Eye (tissue), 1 donor: Measurements from ENCODE around the gene MATN1.
A peak's percentile ranks its signal among the peaks of the same experiment; 100 is the strongest.

Source experiments
- DNase-seq: peaks from one replicate; pipeline ENCODE4 v3.0.0-alpha.2; 2015

The MATN1 gene

DNA sequence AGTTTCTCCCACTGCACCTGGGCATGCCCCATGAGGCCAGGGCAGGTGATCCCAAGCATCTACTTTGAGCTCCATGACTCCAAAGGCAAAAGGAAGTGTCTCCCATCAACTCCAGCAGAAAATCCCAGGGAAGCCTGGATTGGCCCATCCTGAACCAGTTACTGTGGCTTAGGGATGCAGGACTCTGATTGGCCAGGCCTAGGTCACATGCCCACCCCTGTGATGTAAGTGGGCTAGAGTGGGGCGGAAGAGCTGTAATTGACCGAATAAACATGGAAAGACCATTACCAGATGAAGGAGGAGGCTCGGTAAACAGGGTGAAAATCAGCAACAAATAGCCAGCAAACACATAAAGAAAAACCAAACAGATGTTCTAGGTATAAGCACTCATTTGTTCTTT, 45.2 kb downstream of the MATN1 start:
- DNase-seq: no peak

DNA sequence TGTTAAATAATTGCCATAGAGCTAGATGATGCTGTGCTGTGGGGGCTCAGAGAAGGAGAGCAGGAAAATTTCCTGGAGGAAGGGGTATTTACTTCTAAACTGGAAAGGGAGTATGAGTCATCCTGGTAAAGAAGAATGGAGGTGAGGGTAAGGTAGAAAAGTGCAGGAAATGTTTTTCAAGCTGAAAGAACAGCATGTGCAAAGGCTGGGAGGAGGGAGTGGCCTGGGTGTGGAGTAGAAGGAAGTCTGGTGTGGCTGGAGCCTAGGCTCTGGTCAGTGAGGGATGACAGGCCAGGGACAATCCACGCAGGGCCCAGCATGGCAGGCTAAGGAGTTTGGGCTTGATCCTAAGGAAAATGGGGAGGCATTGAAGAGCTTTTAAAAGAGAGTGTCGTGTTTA, 45.9 kb downstream of the MATN1 start:
- no peak for DNase-seq

DNA sequence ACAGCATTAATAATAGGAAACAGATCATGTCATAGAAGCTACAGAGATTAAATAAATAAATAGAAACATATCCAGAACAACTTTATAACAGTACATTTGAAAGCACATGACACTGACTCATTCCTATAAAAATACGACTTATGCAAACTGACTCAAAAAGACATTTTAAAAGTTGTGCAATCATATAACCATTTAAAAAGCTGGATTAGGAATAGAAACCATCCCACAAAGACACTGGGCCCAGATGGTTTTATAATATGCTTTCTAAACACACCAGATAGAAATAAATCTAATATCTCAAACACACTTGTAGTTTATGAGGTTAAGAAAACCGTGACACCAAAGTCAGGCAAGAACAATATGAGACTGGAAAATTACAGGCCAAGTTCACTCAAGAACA, 47.6 kb downstream of the MATN1 start:
- no peak for DNase-seq

DNA sequence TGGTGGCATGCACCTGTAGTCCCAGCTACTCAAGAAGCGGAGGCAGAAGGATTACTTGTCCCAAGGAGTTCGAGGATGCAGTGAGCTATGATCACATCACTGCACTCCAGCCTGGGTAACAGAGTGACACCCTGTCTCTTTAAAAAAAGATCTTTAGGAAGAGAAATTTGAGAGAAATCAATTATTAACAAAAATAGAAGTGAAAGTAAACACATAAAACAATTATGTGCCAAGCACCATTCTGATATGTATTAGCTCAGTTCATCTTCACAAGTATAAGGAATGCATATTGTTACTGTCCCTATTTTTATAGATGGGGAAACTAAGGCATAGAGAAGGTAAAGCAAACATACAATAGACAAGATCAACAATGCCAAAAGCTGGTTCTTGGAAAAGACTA, 48.1 kb downstream of the MATN1 start:
- DNase-seq: no peak

DNA sequence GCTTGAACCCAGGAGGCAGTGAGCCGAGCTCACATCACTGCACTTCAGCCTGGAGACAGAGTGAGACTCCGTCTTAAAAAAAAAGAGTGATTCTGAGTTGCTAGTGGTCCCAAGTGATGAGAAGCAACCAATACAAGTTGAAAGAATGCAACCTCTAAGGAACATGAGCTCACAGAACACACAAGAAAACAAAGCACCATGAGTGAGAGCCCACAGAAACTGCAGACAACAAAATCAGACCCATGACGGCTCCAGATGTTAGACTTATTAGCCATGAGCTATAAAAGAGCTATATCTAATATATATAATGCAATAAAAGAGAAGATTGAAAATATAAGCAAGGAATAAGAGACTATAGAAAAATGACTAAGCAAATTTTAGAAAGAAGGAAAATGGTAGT, 50.0 kb downstream of the MATN1 start:
- DNase-seq: no peak

DNA sequence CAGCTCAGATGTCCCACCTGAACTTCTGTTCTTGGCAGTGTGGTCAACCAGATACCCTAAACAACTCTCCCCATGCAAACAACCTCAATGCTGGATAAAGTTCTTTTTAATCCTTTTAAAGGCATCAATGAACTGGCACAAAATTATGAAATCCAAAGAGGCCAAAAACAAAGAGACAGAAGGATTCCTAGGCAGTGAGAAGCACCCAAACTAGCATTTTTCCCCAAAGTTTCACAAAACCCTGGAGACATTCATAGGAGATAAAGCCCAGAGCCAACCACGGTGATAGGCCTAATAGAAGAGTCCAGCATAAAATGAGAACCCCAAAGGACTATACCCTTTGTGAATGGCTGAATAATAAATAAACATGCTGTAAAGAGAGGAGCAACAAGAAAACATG, 50.7 kb downstream of the MATN1 start:
- DNase-seq: no peak

DNA sequence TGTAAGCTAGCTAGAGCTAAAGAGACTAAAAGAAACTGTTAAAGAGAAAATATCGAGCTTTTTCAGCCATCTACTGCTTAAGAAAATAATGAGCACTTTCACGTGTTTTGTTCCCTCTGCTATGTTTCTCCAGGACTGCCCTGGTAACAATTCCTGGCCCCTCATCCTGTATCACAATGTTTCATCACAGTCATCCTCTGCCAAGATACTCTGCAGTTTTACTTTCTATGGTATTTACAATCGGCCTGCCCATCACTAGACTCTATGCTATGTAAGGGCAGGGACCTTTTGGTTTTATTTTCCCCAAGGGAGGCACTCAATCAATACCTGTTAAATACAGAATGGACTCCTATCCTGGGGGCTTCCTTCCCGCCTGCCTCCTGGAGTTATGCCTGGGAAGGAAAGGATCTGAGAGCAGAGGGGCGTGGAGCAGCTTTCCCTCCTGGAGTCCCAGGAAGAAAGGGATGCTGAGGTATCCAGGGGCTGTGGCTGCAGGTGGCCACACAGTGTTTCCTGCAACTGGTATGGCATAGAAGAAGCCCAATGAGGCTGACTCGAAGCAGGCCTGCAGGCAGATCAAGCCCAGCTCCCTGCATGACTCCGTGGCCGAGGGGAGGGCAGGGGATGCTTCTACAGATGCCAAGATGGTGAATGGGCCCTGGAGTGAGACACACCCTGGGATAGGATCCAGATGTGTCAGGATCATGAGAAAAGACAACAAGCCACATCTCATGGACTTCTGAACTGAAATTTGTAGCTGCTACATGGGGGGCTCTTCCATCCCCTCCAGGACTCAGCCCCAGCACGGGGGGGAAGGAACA, 52.9 kb downstream of the MATN1 start:
- no peak for DNase-seq

DNA sequence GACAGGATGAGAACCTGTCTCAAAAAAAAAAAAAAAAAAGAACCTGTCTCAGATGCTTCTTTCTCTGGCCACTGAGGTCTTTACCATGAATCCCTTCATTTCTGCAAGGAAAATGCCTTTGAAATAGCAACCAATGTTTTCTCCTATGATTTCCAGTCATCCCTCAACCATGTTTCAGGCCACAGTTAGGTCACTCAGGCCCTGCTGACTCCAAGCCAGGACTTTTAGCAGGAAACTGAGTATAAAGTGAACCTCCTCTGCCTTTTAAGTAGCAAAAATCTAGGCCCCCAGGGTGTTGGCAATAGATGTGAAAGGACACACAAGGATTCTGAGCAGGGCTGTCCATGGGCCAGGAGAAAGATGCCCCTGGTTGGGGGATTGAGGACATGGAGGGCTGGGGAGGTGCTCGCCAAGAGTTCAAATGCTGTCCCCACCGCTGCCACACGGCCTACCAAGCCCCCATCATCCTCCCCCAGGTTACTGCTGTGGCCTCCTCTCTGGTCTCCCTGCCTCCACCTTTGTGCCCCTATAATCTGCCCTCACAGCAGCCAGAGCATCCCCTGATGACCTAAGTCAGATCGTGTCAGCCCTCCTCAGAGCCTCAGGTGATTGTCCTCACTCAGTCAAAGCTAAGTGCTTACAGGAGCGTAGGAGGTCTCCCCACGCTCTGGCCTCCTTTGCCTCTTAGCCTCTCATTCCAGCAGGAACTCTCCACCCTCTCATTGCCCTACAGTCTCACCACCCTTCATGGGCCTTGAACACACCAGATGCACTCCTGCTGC, 54.6 kb downstream of the MATN1 start:
- no peak for DNase-seq

DNA sequence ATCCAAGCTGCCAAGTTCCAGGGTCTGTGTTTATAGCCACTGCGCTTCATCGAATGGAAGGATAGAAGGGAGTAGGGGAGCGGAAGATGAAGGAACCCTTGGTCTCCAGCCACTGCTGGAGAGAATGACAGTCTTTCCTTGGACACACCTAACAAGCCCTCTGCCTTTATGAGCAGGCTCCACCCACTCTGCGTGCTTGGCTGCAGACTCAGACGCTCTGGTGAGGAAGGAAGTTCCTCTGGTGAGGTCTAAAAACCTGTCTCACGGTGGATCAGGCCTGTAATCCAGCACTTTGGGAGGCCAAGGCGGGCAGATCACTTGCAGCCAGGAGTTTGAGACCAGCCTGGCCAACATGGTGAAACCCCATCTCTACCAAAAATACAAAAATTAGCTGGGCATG, 55.4 kb downstream of the MATN1 start:
- DNase-seq: no peak

DNA sequence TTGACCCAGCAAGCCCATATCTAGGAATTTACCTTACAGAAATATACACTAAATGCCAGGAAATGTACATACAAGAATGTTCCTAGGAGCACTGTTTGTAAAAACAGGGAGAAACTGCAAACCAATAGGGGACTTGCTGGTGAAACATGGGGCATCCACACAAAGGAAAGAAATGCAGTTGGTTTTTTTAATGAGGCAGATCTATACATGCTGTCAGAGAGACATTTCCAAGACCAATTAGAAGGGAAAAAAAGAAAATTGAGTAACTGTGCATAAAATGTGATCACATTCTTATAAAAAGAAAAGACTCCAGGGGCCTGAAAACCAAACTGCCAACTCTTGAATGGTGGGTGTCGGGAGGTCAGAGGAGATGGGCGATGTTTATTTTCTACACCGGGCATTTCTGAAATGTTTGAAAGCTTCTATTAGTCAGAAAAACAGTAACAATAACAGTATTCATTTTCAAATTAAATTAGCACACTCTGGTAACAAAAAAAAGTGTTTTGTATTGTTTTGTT, 56.6 kb downstream of the MATN1 start:
- peak; percentile 68 for DNase-seq

DNA sequence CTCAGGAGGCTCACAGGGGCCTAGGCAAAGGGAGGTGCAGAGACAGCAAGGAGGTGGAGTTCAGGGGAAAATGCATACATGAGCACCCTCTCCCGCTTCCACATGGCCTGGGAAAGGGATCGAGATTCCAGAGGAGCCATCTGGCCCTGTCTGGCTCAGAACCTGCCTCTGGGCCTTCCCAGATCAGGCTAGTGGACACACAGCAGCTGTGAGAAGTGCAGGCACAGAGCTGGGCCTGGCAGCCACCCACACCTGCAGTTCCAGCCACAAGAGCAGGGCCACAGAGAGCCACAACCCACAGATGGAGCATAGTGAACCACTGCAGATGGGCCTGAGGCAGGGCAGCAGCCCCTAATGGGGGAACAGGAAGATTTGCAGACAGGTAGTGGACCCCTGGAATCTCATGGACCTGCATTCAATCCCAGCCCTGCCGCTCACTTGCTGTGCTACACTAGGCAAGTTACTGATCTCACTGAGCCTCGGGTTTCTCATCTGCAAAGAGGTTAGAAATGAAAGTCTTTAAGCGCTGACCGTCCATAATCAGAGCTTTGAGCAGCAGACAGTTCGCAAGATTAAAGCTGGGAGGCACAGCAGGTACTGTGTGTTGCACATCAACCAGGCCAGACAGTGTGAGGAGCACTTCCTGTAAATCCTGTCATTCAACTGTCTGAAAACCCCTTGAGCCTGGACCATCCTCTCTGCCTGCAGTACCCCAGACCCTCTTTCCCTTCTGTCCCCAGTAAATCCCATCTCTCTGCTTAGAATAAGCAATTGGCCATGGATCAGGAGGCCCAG, 58.0 kb downstream of the MATN1 start:
- no peak for DNase-seq

DNA sequence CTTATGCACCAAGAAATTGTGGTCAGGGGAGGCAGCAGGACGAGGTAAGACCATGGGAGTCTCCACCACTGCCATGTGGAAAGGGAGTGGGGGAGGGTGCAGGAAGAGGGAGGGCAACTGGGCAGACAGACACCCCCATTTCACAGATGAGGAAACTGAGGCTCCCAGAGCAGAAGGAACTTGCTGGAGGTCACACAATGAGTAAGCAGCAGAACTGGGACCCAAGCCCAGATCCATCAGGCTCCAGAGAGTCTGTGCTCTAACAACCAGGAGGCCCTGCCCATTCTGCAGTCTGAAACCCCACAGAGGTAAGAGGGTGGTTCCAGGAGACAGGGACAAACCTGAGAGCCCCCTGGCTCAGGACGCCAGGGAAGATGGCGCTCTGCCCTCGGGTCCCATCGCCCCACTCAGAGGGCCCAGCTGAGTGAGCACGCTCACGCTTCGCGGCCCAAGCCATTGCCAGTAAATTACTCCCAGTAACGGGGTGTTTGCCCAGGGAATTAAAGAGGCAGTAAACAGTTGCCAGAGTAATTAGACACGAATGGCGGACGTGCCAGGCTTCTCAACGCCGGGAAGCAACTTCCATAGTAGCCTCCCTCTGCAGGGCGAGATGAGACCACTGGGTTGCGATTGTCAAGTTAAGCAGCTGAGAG, 59.2 kb downstream of the MATN1 start:
- DNase-seq: no peak

DNA sequence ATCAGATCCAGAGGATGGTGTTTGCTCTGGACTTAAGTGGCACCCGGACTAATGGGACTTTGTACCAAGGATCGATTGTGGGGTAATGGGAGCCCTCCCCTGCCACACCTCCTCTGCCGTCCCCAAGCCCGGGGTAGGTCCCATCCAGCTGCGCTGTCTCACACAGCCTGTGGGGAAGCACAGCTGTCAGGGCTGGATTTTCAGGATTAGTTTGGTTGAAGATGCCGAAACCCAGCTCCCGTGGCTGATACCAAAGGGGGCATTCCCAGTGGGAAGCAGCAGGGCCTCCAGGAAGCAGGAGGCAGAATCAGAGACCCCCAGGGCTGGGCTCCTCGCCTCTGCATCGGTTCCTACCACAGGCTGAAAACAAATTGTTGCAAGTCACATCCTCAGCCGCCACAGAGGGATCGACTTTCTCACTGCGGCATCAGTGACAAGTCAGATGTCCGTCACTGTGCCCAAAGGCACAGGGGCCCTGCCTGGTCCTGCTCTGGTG, 59.7 kb downstream of the MATN1 start:
- DNase-seq: no peak

DNA sequence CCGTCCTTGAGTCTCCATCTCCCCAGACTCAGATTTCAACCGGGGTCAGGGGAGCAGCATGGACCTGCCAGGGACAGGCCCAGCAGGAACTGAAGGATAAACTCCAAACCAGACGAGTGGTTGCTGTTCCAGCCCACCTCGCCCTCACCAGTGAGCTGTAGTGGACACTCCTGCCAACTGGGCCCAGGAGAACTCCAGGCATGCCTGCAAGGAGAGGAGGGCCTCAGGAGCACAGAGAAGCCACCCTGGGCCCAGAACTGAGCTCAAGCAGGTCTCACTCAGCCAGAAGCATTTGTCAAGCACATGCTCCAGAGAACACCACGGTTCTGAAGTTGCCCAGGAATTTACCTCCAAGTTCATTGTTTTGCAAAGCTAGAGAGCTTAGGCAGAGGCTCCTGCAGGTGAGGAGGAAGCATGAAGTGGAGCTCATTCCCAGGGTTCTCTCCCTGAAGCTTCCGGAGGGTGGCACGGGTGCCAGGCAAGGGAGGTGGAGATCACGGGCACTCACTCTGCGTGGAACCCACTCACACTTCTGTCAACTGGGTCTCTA, 61.0 kb downstream of the MATN1 start:
- DNase-seq: no peak

DNA sequence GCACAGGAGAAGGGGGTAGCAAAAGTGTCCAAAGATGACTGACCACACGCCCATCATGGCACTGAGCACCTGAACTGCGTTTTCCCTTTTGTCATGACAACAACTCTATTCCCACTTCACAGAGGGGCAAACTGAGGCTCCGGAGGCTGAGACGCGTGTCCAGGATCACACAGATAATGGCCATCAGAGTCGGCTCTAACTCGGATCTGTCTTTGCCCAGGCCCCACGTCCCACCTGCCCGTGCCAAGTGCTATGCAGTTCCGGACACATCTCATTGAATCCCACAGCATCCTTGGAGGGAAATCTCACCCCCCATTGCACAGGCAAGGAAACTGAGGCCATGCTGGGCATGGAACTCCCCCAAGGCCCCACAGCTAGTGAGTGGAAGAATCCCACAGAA, 62.1 kb downstream of the MATN1 start:
- DNase-seq: no peak
